GM23338 (cell line): Measurements from ENCODE around the gene ACADS. TPM values are rescaled to one million over a fixed set of nuclear protein-coding genes. Genes with fewer than 3 reads are reported as not detected.

Experiments used
- ATAC-seq: fragments of 200-7000 bp; cut with Tn5 transposase; 3 replicates; pipeline ENCODE4 v1.9.1; 2020
- DNase-seq: peaks from one replicate; pipeline ENCODE4 v3.0.0-alpha.2; 2015; ENCODE audit warnings: low spot score
- H2AFZ ChIP-seq: fragments of 200-600 bp; sonication (generic); 2 replicates; pipeline ENCODE4 v1.8.0; 2016; ENCODE audit warnings: antibody characterized with exemption, mild to moderate bottlenecking, moderate library complexity
- H3F3A ChIP-seq: fragments of 200-600 bp; sonication (generic); replicated peaks from 2 replicates; pipeline ENCODE4 v1.8.0; 2017; ENCODE audit warnings: antibody characterized with exemption, mixed run types, low read depth
- H3K27ac ChIP-seq: fragments of 200-600 bp; sonication (generic); 2 replicates; pipeline ENCODE4 v1.6.1; 2016; ENCODE audit warnings: low read depth
- H3K27me3 ChIP-seq: fragments of 200-600 bp; sonication (generic); 2 replicates; pipeline ENCODE4 v1.8.0; 2016; ENCODE audit warnings: mild to moderate bottlenecking, mixed run types, moderate library complexity; ENCODE audit not compliant: insufficient read depth
- H3K36me3 ChIP-seq: fragments of 200-600 bp; sonication (generic); 2 replicates; pipeline ENCODE4 v1.8.0; 2016; ENCODE audit warnings: mild to moderate bottlenecking; ENCODE audit not compliant: insufficient read depth
- H3K4me1 ChIP-seq: fragments of 200-600 bp; sonication (generic); 2 replicates; pipeline ENCODE4 v1.8.0; 2016; ENCODE audit warnings: mild to moderate bottlenecking, moderate library complexity; ENCODE audit not compliant: insufficient read depth
- H3K4me2 ChIP-seq: fragments of 200-600 bp; sonication (generic); 2 replicates; pipeline ENCODE4 v1.7.1; 2017; ENCODE audit warnings: mixed run types
- H3K4me3 ChIP-seq: fragments of 200-600 bp; sonication (generic); 2 replicates; pipeline ENCODE4 v1.6.1; 2016; ENCODE audit warnings: mixed run types
- H3K79me2 ChIP-seq: fragments of 200-600 bp; sonication (generic); replicated peaks from 2 replicates; pipeline ENCODE4 v1.8.0; 2017; ENCODE audit warnings: mild to moderate bottlenecking; ENCODE audit not compliant: insufficient read depth
- H3K9me2 ChIP-seq: fragments of 200-600 bp; sonication (generic); 2 replicates; pipeline ENCODE4 v1.8.0; 2017; ENCODE audit not compliant: insufficient read depth
- H4K20me1 ChIP-seq: fragments of 200-600 bp; sonication (generic); replicated peaks from 2 replicates; pipeline ENCODE4 v1.8.0; 2017; ENCODE audit warnings: mild to moderate bottlenecking; ENCODE audit not compliant: insufficient read depth
- H3K27ac Mint-ChIP-seq: 2 replicates; pipeline ENCODE4 v1.8.0; 2020; ENCODE audit warnings: inconsistent platforms, mild to moderate bottlenecking, moderate library complexity, mixed read lengths
- H3K27me3 Mint-ChIP-seq: 3 replicates; pipeline ENCODE4 v1.8.0; 2022; ENCODE audit warnings: low read depth, mild to moderate bottlenecking, moderate library complexity, mixed read lengths, inconsistent platforms; ENCODE audit not compliant: insufficient read depth, poor library complexity
- H3K36me3 Mint-ChIP-seq: 3 replicates; pipeline ENCODE4 v1.8.0; 2021; ENCODE audit warnings: low read depth, mild to moderate bottlenecking, inconsistent platforms, moderate library complexity, mixed read lengths
- H3K4me1 Mint-ChIP-seq: 3 replicates; pipeline ENCODE4 v1.8.0; 2020; ENCODE audit warnings: mild to moderate bottlenecking, inconsistent platforms, mixed read lengths
- H3K4me3 Mint-ChIP-seq: 3 replicates; pipeline ENCODE4 v1.8.0; 2021; ENCODE audit warnings: moderate library complexity, mild to moderate bottlenecking, inconsistent platforms, mixed read lengths
- H3K9me3 Mint-ChIP-seq: 3 replicates; pipeline ENCODE4 v1.8.0; 2020; ENCODE audit warnings: moderate library complexity, mild to moderate bottlenecking, inconsistent platforms, mixed read lengths
- CREB1 ChIP-seq: fragments of 250-450 bp; sonication (Bioruptor Pico); IDR thresholded peaks from 2 replicates; pipeline ENCODE4 v1.5.0; 2020; ENCODE audit warnings: low read depth, mild to moderate bottlenecking, moderate library complexity
- CTCF ChIP-seq, 2 experiments: fragments of 200-600 bp in 1 of 2; sonication (generic) in 1 of 2; conservative IDR thresholded peaks; 2 replicates each; pipeline versions ENCODE4 v1.5.1 to v1.6.1; 2016 to 2017; ENCODE audit warnings: antibody characterized with exemption in 2 of 2, low read depth in 2 of 2, mild to moderate bottlenecking in 2 of 2, moderate library complexity in 1 of 2
- ETS1 ChIP-seq: IDR thresholded peaks from 2 replicates; pipeline ENCODE4 v1.6.1; 2016; ENCODE audit warnings: antibody characterized with exemption
- EZH2 ChIP-seq: fragments of 200-600 bp; sonication (generic); IDR thresholded peaks from one replicate; pipeline ENCODE4 v1.8.0; 2017; ENCODE audit warnings: antibody characterized with exemption, mild to moderate bottlenecking, low read depth; ENCODE audit not compliant: unreplicated experiment
- EZH2phosphoT487 ChIP-seq: fragments of 200-600 bp; sonication (generic); IDR thresholded peaks from one replicate; pipeline ENCODE4 v1.8.1; 2018; ENCODE audit warnings: antibody characterized with exemption; ENCODE audit not compliant: unreplicated experiment
- JUNB ChIP-seq: IDR thresholded peaks from one replicate; pipeline ENCODE4 v1.6.1; 2016; ENCODE audit warnings: antibody characterized with exemption; ENCODE audit not compliant: unreplicated experiment
- NANOG ChIP-seq: IDR thresholded peaks from 2 replicates; pipeline ENCODE4 v1.6.1; 2016; ENCODE audit warnings: antibody characterized with exemption, borderline replicate concordance
- POLR2AphosphoS5 ChIP-seq: IDR thresholded peaks from 2 replicates; pipeline ENCODE4 v1.6.1; 2016; ENCODE audit warnings: antibody characterized with exemption, low read depth
- REST ChIP-seq: IDR thresholded peaks from one replicate; pipeline ENCODE4 v1.6.1; 2018; ENCODE audit warnings: antibody characterized with exemption; ENCODE audit not compliant: unreplicated experiment
- STAT1 ChIP-seq: IDR thresholded peaks from one replicate; pipeline ENCODE4 v1.6.1; 2016; ENCODE audit warnings: antibody characterized with exemption; ENCODE audit not compliant: unreplicated experiment
- ZNF114 ChIP-seq: fragments of 250-450 bp; sonication (Bioruptor Pico); IDR thresholded peaks from 2 replicates; pipeline ENCODE4 v1.5.0; 2020; ENCODE audit warnings: mild to moderate bottlenecking, moderate library complexity
- ZNF331 ChIP-seq: fragments of 250-450 bp; sonication (Bioruptor Pico); IDR thresholded peaks from 2 replicates; pipeline ENCODE4 v1.5.0; 2020; ENCODE audit warnings: low read depth, mild to moderate bottlenecking, moderate library complexity
- ZNF462 ChIP-seq: fragments of 250-450 bp; sonication (Bioruptor Pico); IDR thresholded peaks from 2 replicates; pipeline ENCODE4 v1.5.0; 2020; ENCODE audit warnings: mild to moderate bottlenecking, moderate library complexity
- polyA plus RNA-seq: library from polyadenylated mRNA; unstranded; fragments of >200 nt; fragmentation: Nextera tagmentation; extraction: Ambion mirVana; gene quantifications from 2 replicates; pipeline ENCODE4 v1.2.1, GENCODE V29; 2016
- total RNA-seq: library from RNA; depleted of rRNA; stranded (reverse); fragments of >200 nt; shearing (Covaris generic); gene quantifications from 2 replicates; pipeline ENCODE4 v1.2.3, GENCODE V29; 2014

ACADS gene
- total and polyA plus RNA-seq, 2 experiments from 2014 or later = 3.1 to 5.7 TPM

GRCh38 chr12:120711411-120711810 lies 14.2 kb upstream of the ACADS start (continued):
- no peak for TF ChIP-seq CTCF (conservative IDR thresholded peaks at IDR 0.05; ENCODE audit: low read depth in 2 of 2)
- TF ChIP-seq CREB1 (CRISPR knock-in tag) = no peak
- TF ChIP-seq EZH2phosphoT487 = no peak
- TF ChIP-seq STAT1 = no peak

GRCh38 chr12:120712610-120713009 lies 13.0 kb upstream of the ACADS start:
- Mint-ChIP-seq H3K4me3 (no peak overlapping the region; the same call in 2 of the 3 replicates), H3K9me3 (no peaks in the 10 kb centered on the region)
- peaks cover 8% of the 10 kb centered on the region for H4K20me1 ChIP-seq

More at GRCh38 chr12:120712610-120713009, 13.0 kb upstream of the ACADS start:
- H3K9me2 ChIP-seq = no peaks in the 10 kb centered on the region
- H3K4me1 Mint-ChIP-seq = peaks cover 20% of the 10 kb centered on the region
- H3K4me2 ChIP-seq = no peak overlapping the region
- no peaks in the 10 kb centered on the region for H3K27me3 ChIP-seq
- peaks cover 8% of the 10 kb centered on the region for H3K4me1 ChIP-seq
- peaks cover 24% of the 10 kb centered on the region for H3K36me3 ChIP-seq
- H3K36me3 Mint-ChIP-seq = peaks cover 48% of the 10 kb centered on the region
- ATAC-seq = no peak
- no peak for DNase-seq
- no peak for TF ChIP-seq STAT1
- no peak for TF ChIP-seq ZNF331 (CRISPR knock-in tag)
- TF ChIP-seq NANOG = no peak
- TF ChIP-seq ETS1 = no peak
- TF ChIP-seq JUNB = no peak
- no peak for TF ChIP-seq POLR2AphosphoS5
- no peak for TF ChIP-seq EZH2
- no peak for TF ChIP-seq REST
- no peak for TF ChIP-seq CREB1 (CRISPR knock-in tag)
- no peak for TF ChIP-seq ZNF462 (CRISPR knock-in tag)
- TF ChIP-seq ZNF114 = no peak
- no peak overlapping the region for H3K27ac Mint-ChIP-seq
- peaks cover 22% of the 10 kb centered on the region; the same call in 1 of the 2 replicates for H3F3A ChIP-seq
- no peak overlapping the region for H2AFZ ChIP-seq
- H3K79me2 ChIP-seq = peaks cover 40% of the 10 kb centered on the region
- peaks cover 7% of the 10 kb centered on the region for H3K27me3 Mint-ChIP-seq
- no peak overlapping the region for H3K4me3 ChIP-seq
- H3K27ac ChIP-seq = no peak overlapping the region
